GM21528 (cell line): ENCODE data around the gene SERINC5.
"Not testable (repeated sequence)": the region's sequence is repeated elsewhere in the genome, so short reads cannot be mapped to it uniquely, and the experiment has no call there.

Source experiments
- ATAC-seq: cut with Tn5 transposase; IDR thresholded peaks from one replicate; pipeline ENCODE4 v1.9.1; 2021; ENCODE audit warnings: mild to moderate bottlenecking, moderate library complexity; ENCODE audit not compliant: unreplicated experiment, low FRiP score

Gene SERINC5

GRCh38 chr5:80204808-80205614 lies 50.8 kb downstream of the SERINC5 start:
- ATAC-seq, result no peak

DNA sequence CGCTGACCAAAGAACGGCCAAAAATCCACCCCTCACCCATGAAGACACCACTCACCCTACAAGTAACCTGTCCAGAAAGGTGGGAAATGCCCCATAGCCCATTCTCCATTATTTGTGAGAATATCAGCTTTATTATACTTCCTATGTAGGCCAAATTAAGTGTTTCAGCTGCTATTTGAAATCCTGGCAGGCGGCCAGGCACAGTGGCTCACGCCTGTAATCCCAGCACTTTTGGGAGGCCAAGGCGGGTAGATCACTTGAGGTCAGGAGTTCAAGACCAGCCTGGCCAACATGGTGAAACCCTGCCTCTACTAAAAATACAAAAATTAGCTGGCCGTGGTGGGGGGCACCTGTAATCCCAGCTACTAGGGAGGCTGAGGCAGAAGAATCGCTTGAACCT lies 54.1 kb downstream of the SERINC5 start:
- ATAC-seq, result not testable (repeated sequence)

DNA sequence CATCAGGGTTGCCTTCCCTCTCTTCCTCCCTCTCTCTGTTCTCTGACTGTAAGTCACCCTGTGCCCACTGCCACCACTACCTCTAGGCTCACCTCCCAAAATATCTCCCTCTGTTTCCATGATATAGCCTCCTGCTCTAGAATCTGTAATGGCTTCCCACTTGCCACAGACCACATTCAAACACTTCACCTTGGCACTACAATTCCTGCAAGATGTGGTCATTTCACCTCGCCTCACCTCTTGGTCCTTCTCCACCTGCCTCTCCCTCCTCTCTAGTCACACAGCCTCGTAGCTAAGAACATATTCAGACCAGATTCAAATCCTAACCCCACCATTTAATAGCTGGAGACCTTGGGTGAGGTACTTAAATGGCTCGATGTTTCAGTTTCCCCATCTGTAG lies 56.9 kb downstream of the SERINC5 start:
- no peak for ATAC-seq

GRCh38 chr5:80198399-80198798 lies 57.4 kb downstream of the SERINC5 start:
- no peak for ATAC-seq

GRCh38 chr5:80195837-80196400 lies 59.9 kb downstream of the SERINC5 start:
- no peak for ATAC-seq

DNA sequence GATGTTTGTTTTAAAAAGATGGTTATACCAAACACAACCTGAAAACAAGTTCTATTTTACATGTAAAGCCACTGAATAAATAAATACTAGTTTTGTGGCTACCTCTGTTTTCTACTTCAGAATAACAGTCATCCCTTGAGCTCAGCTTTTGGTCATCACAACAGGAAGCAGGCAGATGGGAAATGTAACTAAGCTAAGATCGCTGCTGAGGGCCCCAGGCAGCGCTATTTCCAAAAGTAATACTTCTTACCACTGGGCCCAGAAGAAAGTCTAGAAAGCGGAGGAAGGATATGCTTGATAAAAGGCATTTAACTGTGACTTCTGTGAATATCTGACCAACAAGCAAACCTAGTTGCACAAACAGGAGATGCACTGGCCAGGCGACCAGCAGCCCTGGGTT lies 61.4 kb downstream of the SERINC5 start:
- no peak for ATAC-seq

- no peak for ATAC-seq
Measured at GRCh38 chr5:80193401-80193800, 62.4 kb downstream of the SERINC5 start.

GRCh38 chr5:80192507-80193241 lies 63.2 kb downstream of the SERINC5 start:
- no peak for ATAC-seq

GRCh38 chr5:80191991-80192398 lies 63.9 kb downstream of the SERINC5 start:
- ATAC-seq, result no peak

DNA sequence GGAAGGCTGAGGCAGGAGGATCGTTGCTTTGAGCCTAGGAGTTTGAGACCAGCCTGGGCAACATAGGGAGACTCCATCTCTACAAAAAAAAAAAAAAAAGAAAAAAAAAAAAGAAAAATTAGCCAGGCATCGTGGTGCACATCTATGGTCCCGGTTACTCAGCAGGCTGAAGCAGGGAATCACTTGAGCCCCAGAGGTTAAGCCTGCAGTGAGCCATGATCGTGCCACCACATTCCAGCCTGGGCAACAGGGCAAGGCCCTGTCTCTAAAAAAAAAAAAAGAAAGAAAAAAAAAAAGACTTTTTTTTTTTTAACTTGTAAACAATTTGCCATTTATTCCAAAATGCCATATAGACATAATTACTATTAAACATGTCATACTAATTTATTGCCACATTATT lies 64.5 kb downstream of the SERINC5 start:
- ATAC-seq, result no peak

DNA sequence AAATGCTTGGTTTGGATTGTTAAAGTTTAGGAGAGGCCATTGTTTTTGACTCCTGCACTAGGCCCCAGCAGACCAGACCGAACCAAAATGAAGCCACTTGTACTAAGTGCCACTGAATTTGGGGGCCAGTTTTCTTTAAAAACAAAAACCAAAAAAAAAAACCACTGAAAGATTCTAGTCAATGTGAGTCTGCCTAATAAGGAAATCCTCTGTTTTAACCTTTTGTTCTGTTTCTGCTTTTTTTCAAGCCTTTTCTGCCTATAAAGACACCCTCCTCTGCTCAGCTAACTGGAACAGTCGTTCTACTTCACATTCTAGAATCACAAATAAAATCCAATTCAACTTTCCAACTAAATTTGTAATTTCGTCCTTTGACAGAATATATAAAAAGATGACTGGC lies 64.9 kb downstream of the SERINC5 start:
- no peak for ATAC-seq

DNA sequence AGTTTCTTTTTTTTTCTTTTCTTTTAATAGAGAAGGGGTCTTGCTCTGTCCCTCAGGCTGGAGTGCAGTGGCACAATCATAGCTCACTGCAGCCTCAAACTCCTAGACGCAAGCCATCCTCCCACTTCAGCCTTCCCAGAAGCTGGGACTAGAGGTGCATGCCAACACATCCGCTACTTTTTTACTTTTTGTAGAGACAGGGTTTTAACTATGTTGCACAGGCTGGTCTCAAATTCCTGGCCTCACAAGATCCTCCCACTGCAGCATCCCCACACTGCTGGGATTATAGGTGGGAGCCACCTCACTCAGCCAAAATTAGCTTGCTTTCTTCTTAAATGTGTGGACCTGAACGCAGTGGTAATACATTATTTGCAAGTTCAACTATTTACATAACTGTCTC lies 66.1 kb downstream of the SERINC5 start:
- ATAC-seq, result no peak

- no peak for ATAC-seq
Measured at GRCh38 chr5:80189201-80189600, 66.6 kb downstream of the SERINC5 start.

DNA sequence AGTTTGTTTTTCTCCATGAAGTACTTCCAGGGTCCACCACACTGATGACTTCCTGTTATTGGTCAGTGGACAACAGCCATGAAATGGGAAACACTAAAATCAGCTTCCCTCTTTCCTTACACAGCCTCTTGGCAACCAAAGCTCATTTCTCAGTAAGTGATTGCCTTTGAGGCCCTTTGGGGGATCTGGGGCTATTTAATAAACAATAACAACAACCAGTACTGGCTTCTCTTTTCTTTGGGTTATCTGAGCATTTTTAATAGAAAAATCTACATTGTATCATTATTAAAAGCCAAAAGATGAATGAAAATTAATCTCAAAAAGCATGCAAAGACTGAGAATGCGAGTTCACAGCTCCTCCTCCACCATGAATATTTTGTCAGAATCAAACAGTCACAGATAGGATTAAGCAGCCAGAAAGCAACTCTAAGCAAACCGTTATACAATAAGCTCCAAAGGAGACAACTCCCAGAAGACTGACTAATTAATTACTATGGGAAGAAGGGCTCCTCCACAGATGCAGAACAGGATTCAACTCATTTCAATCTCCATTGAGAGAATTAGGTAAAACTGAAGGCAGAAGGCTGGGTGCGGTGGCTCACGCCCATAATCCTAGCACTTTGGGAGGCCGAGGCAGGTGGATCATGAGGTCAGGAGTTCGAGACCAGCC lies 68.3 kb downstream of the SERINC5 start:
- no peak for ATAC-seq

GRCh38 chr5:80185535-80185934 lies 70.3 kb downstream of the SERINC5 start:
- ATAC-seq, result not testable (repeated sequence)

DNA sequence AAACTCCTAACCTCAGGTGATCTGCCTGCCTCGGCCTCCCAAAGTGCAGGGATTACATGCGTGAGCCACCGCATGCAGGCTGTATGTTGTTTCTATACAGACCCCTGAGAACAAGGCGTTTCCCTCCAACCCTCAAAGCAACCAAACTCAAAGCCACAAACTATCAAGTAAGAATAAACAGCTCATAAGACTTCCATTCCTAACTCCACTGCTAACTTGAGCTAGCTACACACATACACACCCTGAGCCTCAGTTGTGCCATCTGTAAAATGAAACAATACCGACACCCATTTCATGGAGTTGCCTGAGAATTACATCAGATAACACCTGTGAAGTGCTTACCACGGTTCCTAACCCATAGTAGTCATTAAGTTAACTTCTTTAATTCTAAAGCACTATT lies 70.8 kb downstream of the SERINC5 start:
- no peak for ATAC-seq

DNA sequence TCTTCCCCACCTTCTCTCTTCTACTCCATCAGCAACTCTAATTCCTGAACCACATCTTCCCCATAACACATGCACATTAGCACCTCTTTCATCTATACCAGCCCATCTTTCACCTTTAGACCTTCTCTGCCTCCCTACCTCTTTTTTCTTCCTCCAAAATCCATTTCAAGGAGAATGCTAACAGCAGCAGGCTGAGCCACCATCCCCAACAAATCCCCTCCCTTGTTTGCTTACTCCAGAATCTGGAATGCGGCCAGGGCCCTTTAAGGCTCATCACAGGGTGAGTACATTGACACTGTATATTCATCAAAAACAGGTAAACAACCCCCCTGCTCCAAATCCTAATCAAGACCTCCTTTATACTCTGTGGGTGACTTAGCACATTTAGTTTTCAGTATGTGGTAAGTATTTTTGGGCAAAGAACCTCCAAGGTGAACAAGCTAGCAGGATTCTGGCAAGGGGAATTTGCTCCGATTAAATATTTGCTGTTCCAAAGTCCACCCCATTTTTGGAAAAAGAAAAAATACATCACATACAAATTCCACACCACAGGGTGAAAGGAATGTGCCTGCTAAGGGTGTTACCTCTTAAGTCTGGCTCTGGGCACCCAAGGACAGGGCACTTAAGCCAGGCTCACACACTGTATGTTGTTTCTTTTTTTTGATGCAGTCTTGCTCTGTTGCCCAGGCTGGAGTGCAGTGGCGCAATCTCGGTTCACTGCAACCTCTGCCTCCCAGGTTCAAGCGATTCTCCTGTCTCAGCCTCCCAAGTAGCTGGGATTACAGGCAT lies 71.4 kb downstream of the SERINC5 start:
- no peak for ATAC-seq

GRCh38 chr5:80183728-80184234 lies 72.1 kb downstream of the SERINC5 start:
- ATAC-seq, result not testable (repeated sequence)

DNA sequence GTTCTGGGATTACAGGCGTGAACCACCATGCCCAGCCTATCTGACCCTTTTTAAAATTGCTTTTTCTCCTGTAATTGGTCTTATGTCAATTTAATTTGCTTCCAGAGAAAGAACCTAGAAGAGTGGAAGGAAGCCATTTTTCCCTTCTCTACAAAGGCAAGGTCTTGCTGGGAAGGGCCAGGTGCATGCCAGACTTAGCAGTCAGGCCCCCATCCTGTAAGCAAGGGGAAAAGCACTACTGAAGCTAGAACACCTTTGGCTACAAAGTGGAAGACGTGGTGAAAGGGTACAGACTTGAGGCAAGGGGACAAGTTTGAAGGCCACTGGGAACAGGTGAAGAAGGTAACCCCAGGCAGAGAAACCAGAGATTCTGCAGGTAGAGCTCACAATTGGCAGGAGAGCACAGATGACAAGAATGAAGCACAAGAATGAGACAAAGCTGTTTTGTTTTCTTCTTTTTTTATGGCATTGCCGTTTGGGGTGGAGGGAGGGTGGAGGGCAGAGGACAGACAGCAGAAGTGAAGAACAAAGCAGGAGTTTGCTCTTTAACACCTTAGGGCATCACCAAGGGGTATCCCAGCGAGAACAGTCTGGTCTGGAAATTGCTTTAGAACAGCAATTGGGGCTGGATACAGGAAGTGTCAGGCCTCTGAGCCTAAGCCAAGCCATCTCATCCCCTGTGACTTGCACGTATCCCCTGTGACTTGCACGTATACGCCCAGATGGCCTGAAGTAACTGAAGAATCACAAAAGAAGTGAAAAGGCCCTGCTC lies 72.9 kb downstream of the SERINC5 start:
- ATAC-seq, result no peak
